OCI-LY3 (cell line): Measurements from ENCODE around the gene FUBP1.
"Not testable (repeated sequence)": the region's sequence is repeated elsewhere in the genome, so short reads cannot be mapped to it uniquely, and the experiment has no call there.

Experiments used
- H2AFZ ChIP-seq: fragments of 200-600, 300-600 bp; shearing (Covaris generic); 2 replicates; pipeline ENCODE4 v1.6.0; 2014; ENCODE audit warnings: antibody characterized with exemption, low read depth, low read length
- H3K27ac ChIP-seq: fragments of 200-600, 300-600 bp; sonication (generic); 2 replicates; pipeline ENCODE4 v1.5.1; 2014; ENCODE audit warnings: mild to moderate bottlenecking, low read length, moderate library complexity, mixed read lengths
- H3K27me3 ChIP-seq: fragments of 200-600, 300-600 bp; sonication (generic); 2 replicates; pipeline ENCODE4 v1.6.1; 2014; ENCODE audit warnings: low read depth, low read length, mixed read lengths
- H3K36me3 ChIP-seq: fragments of 200-600, 300-600 bp; sonication (generic); replicated peaks from 2 replicates; pipeline ENCODE3; 2014; ENCODE audit warnings: low read depth, low read length, mixed read lengths
- H3K4me1 ChIP-seq: fragments of 300-600, 200-600 bp; sonication (generic); 2 replicates; pipeline ENCODE4 v1.6.1; 2014; ENCODE audit warnings: low read length, mixed read lengths
- H3K4me2 ChIP-seq: fragments of 200-600, 300-600 bp; sonication (generic); 2 replicates; pipeline ENCODE4 v1.6.1; 2014; ENCODE audit warnings: low read length, mixed read lengths
- H3K4me3 ChIP-seq: fragments of 300-600, 200-600 bp; sonication (generic); 2 replicates; pipeline ENCODE4 v1.5.1; 2014; ENCODE audit warnings: antibody characterized with exemption, mild to moderate bottlenecking, low read length, moderate library complexity
- H3K79me2 ChIP-seq: fragments of 300-600, 200-600 bp; shearing (Covaris generic); 2 replicates; pipeline ENCODE4 v1.6.1; 2014; ENCODE audit warnings: mild to moderate bottlenecking, low read length, mixed read lengths
- H3K9ac ChIP-seq: fragments of 300-600, 200-600 bp; shearing (Covaris generic); 2 replicates; pipeline ENCODE4 v1.6.0; 2014; ENCODE audit warnings: mild to moderate bottlenecking, low read length, moderate library complexity
- H3K9me3 ChIP-seq: fragments of 200-600, 300-600 bp; shearing (Covaris generic); 2 replicates; pipeline ENCODE4 v1.6.1; 2014; ENCODE audit warnings: low read length, mixed read lengths; ENCODE audit not compliant: insufficient read depth
- H4K20me1 ChIP-seq: fragments of 200-600, 300-600 bp; sonication (generic); 2 replicates; pipeline ENCODE4 v1.6.1; 2016; ENCODE audit warnings: low read length, mixed read lengths; ENCODE audit not compliant: insufficient read depth
- EZH2phosphoT487 ChIP-seq: fragments of 200-600 bp; shearing (Covaris generic); IDR thresholded peaks from 2 replicates; pipeline ENCODE4 v1.6.1; 2018; ENCODE audit warnings: antibody characterized with exemption, mixed run types, low read depth
- TF ChIP-seq, protein P1 (sequence below): fragments of 200-600, 300-600 bp; sonication (generic); IDR thresholded peaks from 2 replicates; pipeline ENCODE4 v1.5.1; 2014; ENCODE audit warnings: antibody characterized with exemption, low read length, low read depth

The FUBP1 gene

DNA sequence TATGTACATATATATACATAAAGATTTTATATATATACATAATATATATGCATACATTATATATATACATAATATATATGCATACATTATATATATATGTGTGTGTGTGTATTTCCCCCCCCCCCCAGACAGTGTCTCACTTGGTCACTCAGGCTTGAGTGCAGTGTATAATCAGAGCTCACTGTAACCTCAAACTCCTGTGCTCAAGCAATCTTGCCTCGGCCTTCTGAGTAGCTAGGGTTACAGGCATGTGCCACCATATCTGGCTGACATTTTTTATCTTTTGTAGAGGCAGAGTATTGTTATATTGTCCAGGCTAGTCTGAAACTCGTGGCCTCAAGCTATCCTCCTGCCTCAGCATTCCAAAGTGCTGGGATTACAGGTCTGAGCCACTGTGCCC, 9.0 kb upstream of the FUBP1 start:
- H3K4me1 ChIP-seq, result peaks cover 28% of the 10 kb centered on the region
- TF ChIP-seq, protein P1, sequence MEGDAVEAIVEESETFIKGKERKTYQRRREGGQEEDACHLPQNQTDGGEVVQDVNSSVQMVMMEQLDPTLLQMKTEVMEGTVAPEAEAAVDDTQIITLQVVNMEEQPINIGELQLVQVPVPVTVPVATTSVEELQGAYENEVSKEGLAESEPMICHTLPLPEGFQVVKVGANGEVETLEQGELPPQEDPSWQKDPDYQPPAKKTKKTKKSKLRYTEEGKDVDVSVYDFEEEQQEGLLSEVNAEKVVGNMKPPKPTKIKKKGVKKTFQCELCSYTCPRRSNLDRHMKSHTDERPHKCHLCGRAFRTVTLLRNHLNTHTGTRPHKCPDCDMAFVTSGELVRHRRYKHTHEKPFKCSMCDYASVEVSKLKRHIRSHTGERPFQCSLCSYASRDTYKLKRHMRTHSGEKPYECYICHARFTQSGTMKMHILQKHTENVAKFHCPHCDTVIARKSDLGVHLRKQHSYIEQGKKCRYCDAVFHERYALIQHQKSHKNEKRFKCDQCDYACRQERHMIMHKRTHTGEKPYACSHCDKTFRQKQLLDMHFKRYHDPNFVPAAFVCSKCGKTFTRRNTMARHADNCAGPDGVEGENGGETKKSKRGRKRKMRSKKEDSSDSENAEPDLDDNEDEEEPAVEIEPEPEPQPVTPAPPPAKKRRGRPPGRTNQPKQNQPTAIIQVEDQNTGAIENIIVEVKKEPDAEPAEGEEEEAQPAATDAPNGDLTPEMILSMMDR, result no peak
- TF ChIP-seq EZH2phosphoT487, result no peak
- no peaks in the 10 kb centered on the region for H3K27me3 ChIP-seq

DNA sequence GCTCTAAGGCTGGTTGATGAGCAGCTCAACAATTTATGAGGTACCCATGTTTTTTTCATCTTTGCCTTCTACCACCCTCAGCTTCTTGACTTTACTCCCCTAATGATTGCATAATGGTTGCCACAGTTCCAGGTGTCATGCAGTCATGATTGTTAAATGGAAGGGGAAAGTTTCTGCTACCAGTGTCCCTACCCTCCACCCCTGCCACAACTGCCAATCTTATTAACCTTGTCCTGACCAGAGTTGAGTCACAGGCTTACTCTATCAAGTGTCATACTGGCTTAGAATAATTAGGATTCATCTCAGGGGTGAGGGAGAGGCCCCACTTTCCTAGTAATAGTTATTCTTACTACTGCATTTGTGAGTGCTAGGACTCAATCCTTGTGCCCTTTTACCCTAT, 7.9 kb upstream of the FUBP1 start:
- Histone ChIP-seq H3K4me2 (no peak overlapping the region), H3K4me1 (peaks cover 28% of the 10 kb centered on the region), H3K27me3 (no peaks in the 10 kb centered on the region), H3K36me3 (peaks cover 7% of the 10 kb centered on the region), H2AFZ (no peak overlapping the region), H4K20me1 (peaks cover 18% of the 10 kb centered on the region), H3K9ac (no peak overlapping the region), H3K9me3 (no peaks in the 10 kb centered on the region), H3K27ac (no peak overlapping the region), H3K79me2 (peaks cover 39% of the 10 kb centered on the region), H3K4me3 (no peak overlapping the region)
- TF ChIP-seq, protein P1, result no peak
- TF ChIP-seq EZH2phosphoT487, result no peak

More for the DNA sequence above, 9.0 kb upstream of the FUBP1 start:
- no peak overlapping the region for H3K27ac ChIP-seq
- no peaks in the 10 kb centered on the region for H3K9me3 ChIP-seq
- no peak overlapping the region for H3K9ac ChIP-seq
- no peak overlapping the region for H2AFZ ChIP-seq
- H3K4me2 ChIP-seq, result no peak overlapping the region
- H3K4me3 ChIP-seq, result no peak overlapping the region
- peaks cover 36% of the 10 kb centered on the region for H3K79me2 ChIP-seq
- H3K36me3 ChIP-seq, result peaks cover 7% of the 10 kb centered on the region
- peaks cover 18% of the 10 kb centered on the region for H4K20me1 ChIP-seq

DNA sequence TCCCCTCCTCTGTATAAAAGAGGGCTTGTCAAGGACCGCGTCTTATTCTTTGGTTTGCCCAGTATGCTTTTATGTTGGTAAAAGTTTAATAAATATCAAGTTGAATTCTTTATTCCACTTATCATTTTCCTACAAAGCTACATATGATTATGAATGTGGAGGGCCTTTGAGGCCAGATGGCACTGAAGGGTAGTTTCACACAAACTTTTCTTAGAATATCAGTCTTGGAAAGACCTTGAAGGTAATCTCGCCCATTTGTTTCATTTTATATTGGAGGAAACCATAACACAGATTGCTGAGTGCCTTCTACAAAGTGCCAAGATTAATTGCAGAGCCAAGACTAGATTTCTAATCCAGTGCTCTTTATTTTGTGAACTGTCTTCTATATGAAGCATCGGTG, 5.8 kb upstream of the FUBP1 start:
- no peak overlapping the region for H3K4me3 ChIP-seq
- no peak overlapping the region for H3K9ac ChIP-seq
- TF ChIP-seq, protein P1, result no peak
- TF ChIP-seq EZH2phosphoT487, result no peak
- H3K9me3 ChIP-seq, result no peaks in the 10 kb centered on the region
- no peaks in the 10 kb centered on the region for H3K27me3 ChIP-seq
- H3K27ac ChIP-seq, result no peak overlapping the region
- peaks cover 18% of the 10 kb centered on the region for H3K4me1 ChIP-seq
- peaks cover 44% of the 10 kb centered on the region for H3K79me2 ChIP-seq
- H4K20me1 ChIP-seq, result peaks cover 11% of the 10 kb centered on the region; the same call in 1 of the 2 replicates
- H3K4me2 ChIP-seq, result no peak overlapping the region
- H2AFZ ChIP-seq, result no peak overlapping the region
- peaks cover 7% of the 10 kb centered on the region for H3K36me3 ChIP-seq

DNA sequence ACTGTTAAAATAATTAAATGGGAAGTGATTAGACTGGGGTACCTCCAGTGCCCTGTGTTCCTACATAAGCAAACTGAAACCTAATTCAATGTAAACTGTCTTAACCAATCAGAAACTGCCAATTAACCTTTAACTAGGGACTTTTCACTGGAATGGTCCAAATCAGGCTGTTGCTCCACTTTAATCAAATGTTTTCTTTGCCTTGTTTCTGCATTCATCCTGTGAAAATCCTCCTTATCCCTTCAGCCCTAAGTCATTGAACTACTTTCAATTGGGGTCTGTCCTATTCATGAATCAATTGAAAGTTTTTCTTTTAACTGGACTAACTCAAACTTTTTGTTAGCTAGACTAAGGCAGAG, 5.1 kb upstream of the FUBP1 start:
- no peaks in the 10 kb centered on the region for H3K27me3 ChIP-seq
- TF ChIP-seq, protein P1, result no peak
- no peak for TF ChIP-seq EZH2phosphoT487

DNA sequence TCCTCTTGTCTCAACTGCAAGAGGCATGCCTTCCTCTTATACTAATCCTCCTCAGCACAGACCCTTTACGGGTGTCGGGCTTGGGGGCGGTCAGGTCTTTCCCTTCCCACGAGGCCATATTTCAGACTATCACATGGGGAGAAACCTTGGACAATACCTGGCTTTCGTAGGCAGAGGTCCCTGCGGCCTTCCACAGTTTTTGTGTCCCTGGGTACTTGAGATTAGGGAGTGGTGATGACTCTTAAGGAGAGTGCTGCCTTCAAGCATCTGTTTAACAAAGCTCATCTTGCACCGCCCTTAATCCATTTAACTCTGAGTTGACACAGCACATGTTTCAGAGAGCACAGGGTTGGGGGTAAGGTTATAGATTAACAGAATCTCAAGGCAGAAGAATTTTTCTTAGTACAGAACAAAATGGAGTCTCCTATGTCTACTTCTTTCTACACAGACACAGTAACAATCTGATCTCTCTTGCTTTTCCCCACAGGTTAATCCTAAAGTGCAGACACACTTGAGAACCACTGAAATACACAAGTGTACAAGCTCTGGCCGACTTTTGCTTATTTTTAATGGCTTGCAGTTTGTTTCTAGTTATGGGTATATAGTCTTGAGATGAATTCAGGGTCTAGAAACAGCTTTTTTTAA, 4.6 kb upstream of the FUBP1 start:
- H3K4me3 ChIP-seq, H2AFZ ChIP-seq, H3K27me3 ChIP-seq, H3K4me2 ChIP-seq, H3K36me3 ChIP-seq, H3K9ac ChIP-seq, H4K20me1 ChIP-seq, H3K27ac ChIP-seq, H3K9me3 ChIP-seq: not testable (repeated sequence)
- H3K79me2 ChIP-seq, result peaks cover 45% of the 10 kb centered on the region
- H3K4me1 ChIP-seq, result peaks cover 12% of the 10 kb centered on the region

More for the DNA sequence above, 5.1 kb upstream of the FUBP1 start:
- no peak overlapping the region for H3K9ac ChIP-seq
- no peak overlapping the region for H3K27ac ChIP-seq
- H4K20me1 ChIP-seq, result peaks cover 9% of the 10 kb centered on the region; the same call in 1 of the 2 replicates
- no peak overlapping the region for H2AFZ ChIP-seq
- H3K9me3 ChIP-seq, result no peaks in the 10 kb centered on the region
- H3K4me1 ChIP-seq, result peaks cover 13% of the 10 kb centered on the region
- H3K79me2 ChIP-seq, result peaks cover 47% of the 10 kb centered on the region
- no peak overlapping the region for H3K4me2 ChIP-seq
- H3K4me3 ChIP-seq, result no peak overlapping the region
- peaks cover 7% of the 10 kb centered on the region for H3K36me3 ChIP-seq
